WERI-Rb-1 (cell line): ENCODE results near the gene MROH7.
A peak's percentile ranks its signal among the peaks of the same experiment; 100 is the strongest.

Experiments used
- DNase-seq: peaks from one replicate; pipeline ENCODE4 v3.0.0-alpha.2; 2020
- H3K27ac ChIP-seq: fragments of 250-450 bp; sonication (Bioruptor Pico); 2 replicates; pipeline ENCODE4 v1.5.1; 2020; ENCODE audit warnings: mild to moderate bottlenecking, moderate library complexity
- H3K27me3 ChIP-seq: fragments of 250-450 bp; sonication (Bioruptor Pico); 2 replicates; pipeline ENCODE4 v1.5.1; 2021; ENCODE audit warnings: mild to moderate bottlenecking, low read depth, moderate library complexity; ENCODE audit not compliant: insufficient read depth, severe bottlenecking
- H3K36me3 ChIP-seq: fragments of 250-450 bp; sonication (Bioruptor Pico); 2 replicates; pipeline ENCODE4 v1.5.1; 2020; ENCODE audit warnings: mild to moderate bottlenecking, moderate library complexity
- H3K4me3 ChIP-seq: 2 replicates; pipeline ENCODE4 v1.5.1; 2011; ENCODE audit warnings: low read depth, mild to moderate bottlenecking, control low read depth, low read length
- H3K9me3 ChIP-seq: fragments of 250-450 bp; sonication (Bioruptor Pico); 2 replicates; pipeline ENCODE4 v1.5.1; 2021; ENCODE audit warnings: mild to moderate bottlenecking, moderate library complexity; ENCODE audit not compliant: severe bottlenecking
- TF ChIP-seq, protein P1 (sequence below): IDR thresholded peaks from 2 replicates; pipeline ENCODE4 v1.5.1; 2011; ENCODE audit warnings: low read depth, mild to moderate bottlenecking, control low read depth, inconsistent platforms, low read length

Gene MROH7

GRCh38 chr1:54757833-54758232 lies 116.2 kb downstream of the MROH7 start:
- Histone ChIP-seq H3K27me3 (no peaks in the 10 kb centered on the region), H3K27ac (no peak overlapping the region), H3K9me3 (no peaks in the 10 kb centered on the region), H3K4me3 (no peak overlapping the region), H3K36me3 (peaks cover 18% of the 10 kb centered on the region)
- DNase-seq = no peak
- TF ChIP-seq, protein P1, sequence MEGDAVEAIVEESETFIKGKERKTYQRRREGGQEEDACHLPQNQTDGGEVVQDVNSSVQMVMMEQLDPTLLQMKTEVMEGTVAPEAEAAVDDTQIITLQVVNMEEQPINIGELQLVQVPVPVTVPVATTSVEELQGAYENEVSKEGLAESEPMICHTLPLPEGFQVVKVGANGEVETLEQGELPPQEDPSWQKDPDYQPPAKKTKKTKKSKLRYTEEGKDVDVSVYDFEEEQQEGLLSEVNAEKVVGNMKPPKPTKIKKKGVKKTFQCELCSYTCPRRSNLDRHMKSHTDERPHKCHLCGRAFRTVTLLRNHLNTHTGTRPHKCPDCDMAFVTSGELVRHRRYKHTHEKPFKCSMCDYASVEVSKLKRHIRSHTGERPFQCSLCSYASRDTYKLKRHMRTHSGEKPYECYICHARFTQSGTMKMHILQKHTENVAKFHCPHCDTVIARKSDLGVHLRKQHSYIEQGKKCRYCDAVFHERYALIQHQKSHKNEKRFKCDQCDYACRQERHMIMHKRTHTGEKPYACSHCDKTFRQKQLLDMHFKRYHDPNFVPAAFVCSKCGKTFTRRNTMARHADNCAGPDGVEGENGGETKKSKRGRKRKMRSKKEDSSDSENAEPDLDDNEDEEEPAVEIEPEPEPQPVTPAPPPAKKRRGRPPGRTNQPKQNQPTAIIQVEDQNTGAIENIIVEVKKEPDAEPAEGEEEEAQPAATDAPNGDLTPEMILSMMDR = no peak

GRCh38 chr1:54758678-54759348 lies 117.2 kb downstream of the MROH7 start:
- Histone ChIP-seq H3K4me3 (no peak overlapping the region), H3K36me3 (peaks cover 18% of the 10 kb centered on the region), H3K27ac (peak overlapping the region; percentile 78), H3K27me3 (no peaks in the 10 kb centered on the region), H3K9me3 (no peaks in the 10 kb centered on the region)
- DNase-seq = no peak
- TF ChIP-seq, protein P1 = no peak
